H1 (cell line): ENCODE results near the gene OR2J1. TPM values are rescaled to one million over a fixed set of nuclear protein-coding genes. Genes with fewer than 3 reads are reported as not detected.

Experiments
- CTCF ChIA-PET: fragments of 300-600 bp; sonication (Branson Sonifier 250); formaldehyde crosslinking; loops from one replicate; lab custom pipeline; 2021; ENCODE audit not compliant: partially characterized antibody; lab: Charles Lee
- POLR2A ChIA-PET: fragments of 300-600 bp; sonication (Branson Sonifier 250); formaldehyde crosslinking; loops from one replicate; lab custom pipeline; 2021; ENCODE audit warnings: inconsistent platforms; ENCODE audit not compliant: partially characterized antibody; lab: Charles Lee
- DNase-seq, 2 experiments: peaks; one replicate each; pipeline versions ENCODE4 v3.0.0 to v3.0.0-alpha.2; 2010 to 2022; ENCODE audit warnings: low spot score in 2 of 2, low read depth in 1 of 2, mixed read lengths in 1 of 2
- FAIRE-seq: peaks from 2 replicates; lab custom pipeline; 2011; peaks lifted over from hg19 to GRCh38; lab: Jason Lieb, UNC
- H2AFZ ChIP-seq: 2 replicates; pipeline ENCODE4 v1.8.1; 2012; ENCODE audit warnings: low read length, inconsistent platforms
- H2AK5ac ChIP-seq: 2 replicates; pipeline ENCODE4 v1.6.1; 2013; ENCODE audit warnings: low read depth, low read length
- H2BK120ac ChIP-seq: replicated peaks from 2 replicates; pipeline ENCODE3; 2013; ENCODE audit warnings: low read depth, low read length, inconsistent platforms
- H2BK12ac ChIP-seq: 2 replicates; pipeline ENCODE4 v1.6.1; 2013; ENCODE audit warnings: low read depth, low read length
- H2BK15ac ChIP-seq: 2 replicates; pipeline ENCODE4 v1.6.1; 2013; ENCODE audit warnings: low read length
- H2BK20ac ChIP-seq: 2 replicates; pipeline ENCODE4 v1.6.1; 2013; ENCODE audit warnings: low read length
- H2BK5ac ChIP-seq: 2 replicates; pipeline ENCODE4 v1.6.1; 2013; ENCODE audit warnings: low read depth, low read length
- H3K14ac ChIP-seq: 2 replicates; pipeline ENCODE4 v1.6.1; 2013; ENCODE audit warnings: inconsistent platforms; ENCODE audit not compliant: insufficient read length
- H3K18ac ChIP-seq: 2 replicates; pipeline ENCODE4 v1.6.1; 2013; ENCODE audit warnings: low read length; ENCODE audit errors: extremely low read depth
- H3K23ac ChIP-seq: 2 replicates; pipeline ENCODE4 v1.6.1; 2013; ENCODE audit warnings: inconsistent platforms; ENCODE audit not compliant: insufficient read length
- H3K23me2 ChIP-seq: 2 replicates; pipeline ENCODE4 v1.6.1; 2013; ENCODE audit warnings: low read depth, low read length
- H3K27ac ChIP-seq: 2 replicates; pipeline ENCODE4 v1.6.1; 2011; ENCODE audit warnings: low read depth, low read length, inconsistent platforms
- H3K27me3 ChIP-seq, 4 experiments: replicated peaks in 1 of 4; 1 replicate in 1 of 4; 2 replicates in 3 of 4; pipeline versions ENCODE4 v1.6.1 to v1.8.1; 2011 to 2013; ENCODE audit warnings: low read length in 3 of 4, mild to moderate bottlenecking in 3 of 4, inconsistent platforms in 2 of 4, mixed read lengths in 2 of 4, moderate library complexity in 1 of 4; ENCODE audit not compliant: control insufficient read depth in 3 of 4, insufficient read depth in 3 of 4; ENCODE audit errors: extremely low read depth in 1 of 4
- H3K36me3 ChIP-seq, 4 experiments: 2 replicates each; pipeline versions ENCODE4 v1.6.1 to v1.8.1; 2011 to 2013; ENCODE audit warnings: mild to moderate bottlenecking in 4 of 4, low read length in 3 of 4, moderate library complexity in 2 of 4, control low read depth in 1 of 4, inconsistent platforms in 1 of 4; ENCODE audit not compliant: insufficient read depth in 4 of 4, control insufficient read depth in 2 of 4
- H3K4ac ChIP-seq: replicated peaks from 2 replicates; pipeline ENCODE3; 2013; ENCODE audit warnings: low read length, low read depth, mixed read lengths, inconsistent platforms; ENCODE audit not compliant: insufficient read length
- H3K4me1 ChIP-seq, 4 experiments: replicated peaks in 1 of 4; 1 replicate in 1 of 4; 2 replicates in 3 of 4; pipeline versions ENCODE4 v1.6.1 to v1.8.1; 2011 to 2013; ENCODE audit warnings: low read length in 3 of 4, inconsistent platforms in 2 of 4, mixed read lengths in 1 of 4; ENCODE audit not compliant: insufficient read depth in 4 of 4, control insufficient read depth in 3 of 4
- H3K4me2 ChIP-seq, 2 experiments: 2 replicates each; pipeline versions ENCODE4 v1.6.1 to v1.8.1; 2011 to 2013; ENCODE audit warnings: low read depth in 2 of 2, low read length in 2 of 2, control low read depth in 1 of 2, inconsistent platforms in 1 of 2, mild to moderate bottlenecking in 1 of 2; ENCODE audit not compliant: insufficient read depth in 1 of 2
- H3K4me3 ChIP-seq, 4 experiments: fragments of 200-600, 300-600 bp in 1 of 4; sonication (generic), shearing (Covaris generic), sonication (Bioruptor Twin) in 1 of 4; 2 replicates each; pipeline versions ENCODE4 v1.5.1 to v1.8.1; 2011 to 2016; ENCODE audit warnings: low read length in 4 of 4, low read depth in 3 of 4, control low read depth in 2 of 4, inconsistent platforms in 2 of 4, mild to moderate bottlenecking in 2 of 4, mixed read lengths in 1 of 4, moderate library complexity in 1 of 4; ENCODE audit not compliant: insufficient read depth in 2 of 4; ENCODE audit errors: extremely low read depth in 1 of 4
- H3K56ac ChIP-seq: replicated peaks from 2 replicates; pipeline ENCODE3; 2013; ENCODE audit warnings: low read depth, mild to moderate bottlenecking, mixed read lengths, low read length, inconsistent platforms; ENCODE audit not compliant: insufficient read length
- H3K79me1 ChIP-seq: 2 replicates; pipeline ENCODE4 v1.6.1; 2013; ENCODE audit warnings: low read depth, low read length, control low read depth
- H3K79me2 ChIP-seq, 2 experiments: 2 replicates each; pipeline versions ENCODE4 v1.6.1 to v1.8.1; 2012 to 2013; ENCODE audit warnings: low read length in 2 of 2, mild to moderate bottlenecking in 2 of 2, inconsistent platforms in 1 of 2; ENCODE audit not compliant: insufficient read depth in 2 of 2, control insufficient read depth in 1 of 2
- H3K9ac ChIP-seq, 4 experiments: replicated peaks in 1 of 4; 1 replicate in 1 of 4; 2 replicates in 3 of 4; pipeline versions ENCODE4 v1.6.1 to v1.8.1; 2011 to 2013; ENCODE audit warnings: low read depth in 3 of 4, low read length in 3 of 4, control low read depth in 2 of 4, mild to moderate bottlenecking in 2 of 4, moderate library complexity in 2 of 4, inconsistent platforms in 1 of 4; ENCODE audit errors: extremely low read depth in 1 of 4
- H3K9me3 ChIP-seq, 2 experiments: 2 replicates each; pipeline versions ENCODE4 v1.6.1 to v1.8.1; 2012 to 2013; ENCODE audit warnings: mild to moderate bottlenecking in 2 of 2, moderate library complexity in 2 of 2, control low read depth in 1 of 2, inconsistent platforms in 1 of 2, low read depth in 1 of 2, low read length in 1 of 2, mixed read lengths in 1 of 2; ENCODE audit not compliant: insufficient read depth in 2 of 2
- H4K20me1 ChIP-seq, 2 experiments: replicated peaks in 1 of 2; 2 replicates each; pipeline versions ENCODE3 to v1.8.1; 2011 to 2013; ENCODE audit warnings: inconsistent platforms in 2 of 2, low read length in 2 of 2, mild to moderate bottlenecking in 1 of 2; ENCODE audit not compliant: insufficient read depth in 2 of 2, control insufficient read depth in 1 of 2
- H4K5ac ChIP-seq: 2 replicates; pipeline ENCODE4 v1.6.1; 2013; ENCODE audit warnings: low read length, low read depth, mixed read lengths, inconsistent platforms; ENCODE audit not compliant: insufficient read length
- H4K8ac ChIP-seq: 2 replicates; pipeline ENCODE4 v1.8.0; 2013; ENCODE audit warnings: mild to moderate bottlenecking, moderate library complexity, low read length, inconsistent platforms; ENCODE audit not compliant: insufficient read depth; ENCODE audit errors: extremely low read depth
- H4K91ac ChIP-seq: replicated peaks from 2 replicates; pipeline ENCODE3; 2013; ENCODE audit warnings: low read length, mixed read lengths, inconsistent platforms; ENCODE audit not compliant: insufficient read length
- CBX5 ChIP-seq: fragments of 300-800, 300-1000 bp; sonication (generic); IDR thresholded peaks from 2 replicates; pipeline ENCODE4 v1.7.1; 2016; ENCODE audit warnings: antibody characterized with exemption, low read length, low read depth
- EZH2 ChIP-seq: fragments of 200-600 bp; sonication (generic); IDR thresholded peaks from 2 replicates; pipeline ENCODE4 v1.7.1; 2012; ENCODE audit warnings: low read depth, mild to moderate bottlenecking, moderate library complexity, low read length, inconsistent platforms; ENCODE audit not compliant: severe bottlenecking
- KDM5A ChIP-seq: fragments of 200-600 bp; IDR thresholded peaks from 2 replicates; pipeline ENCODE4 v1.7.1; 2012; ENCODE audit warnings: mild to moderate bottlenecking, low read length, inconsistent platforms, mixed read lengths
- SIX5 ChIP-seq: IDR thresholded peaks from 2 replicates; pipeline ENCODE4 v1.6.1; 2011; ENCODE audit warnings: mild to moderate bottlenecking, low read depth, low read length
- SP1 ChIP-seq: IDR thresholded peaks from 2 replicates; pipeline ENCODE4 v1.6.1; 2011; ENCODE audit warnings: low read depth, low read length
- WGBS, 2 experiments: shearing (Covaris generic) in 1 of 2; methylation state at CpG; one replicate each; pipeline versions ENCODE4 v1.1.6 to v1.1.7; 2013 to 2015; ENCODE audit warnings: low lambda C conversion rate in 2 of 2, mixed read lengths in 2 of 2, inconsistent platforms in 1 of 2, low coverage in 1 of 2, missing lambda C conversion rate in 1 of 2; ENCODE audit not compliant: insufficient replicate concordance in 2 of 2, insufficient coverage in 1 of 2, insufficient read length in 1 of 2; ENCODE audit errors: extremely low coverage in 1 of 2, missing lambda C conversion rate in 1 of 2; 5-methylcytosine and 5-hydroxymethylcytosine counted together
- polyA plus RNA-seq, 7 experiments: library from polyadenylated mRNA; depleted of rRNA in 3 of 7; stranded (reverse) in 5 of 7; unstranded in 2 of 7; fragments of >200 nt in 5 of 7; fragments of 200-250 nt in 2 of 7; gene quantifications; 1 replicate in 5 of 7; 2 replicates in 1 of 7; 4 replicates in 1 of 7; pipeline versions ENCODE4 v1.2.1 to v1.2.3, GENCODE V29; 2011 to 2013; ENCODE audit warnings: missing spikeins in 2 of 7, mixed read lengths in 2 of 7
- total RNA-seq: library from RNA; stranded (reverse); fragmentation: NEBNext Ultra II Directional; extraction: Animal tissue kit (Norgen Biotek cat#: 25700); gene quantifications from 2 replicates; pipeline ENCODE4 v1.2.1, GENCODE V29; 2021

OR2J1 gene
- total and polyA plus RNA-seq, 2 of the 8 experiments (the other 6 are each of a cell fraction or from before 2014, with no cell fraction given) = not detected

GRCh38 chr6:29097803-29098202 lies 1.5 kb upstream of the OR2J1 start:
- H3K27ac ChIP-seq = no peak overlapping the region
- no peak overlapping the region for H2BK15ac ChIP-seq

More at GRCh38 chr6:29097803-29098202, 1.5 kb upstream of the OR2J1 start:
- Histone ChIP-seq H3K14ac (no peak overlapping the region), H4K91ac (no peak overlapping the region), H3K4ac (no peak overlapping the region), H3K23me2 (no peaks in the 10 kb centered on the region), H4K20me1 (no peaks in the 10 kb centered on the region), H2BK120ac (no peak overlapping the region), H2AFZ (no peak overlapping the region), H3K27me3 (no peaks in the 10 kb centered on the region), H3K79me2 (no peaks in the 10 kb centered on the region), H3K4me1 (no peaks in the 10 kb centered on the region), H2BK5ac (no peak overlapping the region), H4K8ac (no peak overlapping the region), H3K18ac (no peak overlapping the region), H3K4me3 (no peak overlapping the region)
- CTCF ChIA-PET = no interaction called here
- POLR2A ChIA-PET = no interaction called here
- no peak for TF ChIP-seq CBX5
- no peak for TF ChIP-seq SP1
- no peak for TF ChIP-seq KDM5A
- no peak for TF ChIP-seq EZH2
- TF ChIP-seq SIX5 = no peak
- TF ChIP-seq, all 59 proteins: peak for 0
- Histone ChIP-seq H2BK20ac (no peak overlapping the region), H2AK5ac (no peak overlapping the region), H3K36me3 (no peaks in the 10 kb centered on the region), H3K4me2 (no peak overlapping the region), H4K5ac (no peak overlapping the region), H3K9ac (no peak overlapping the region), H2BK12ac (no peak overlapping the region), H3K23ac (no peak overlapping the region), H3K56ac (no peak overlapping the region), H3K9me3 (no peaks in the 10 kb centered on the region), H3K79me1 (no peaks in the 10 kb centered on the region)
- FAIRE-seq (no peak), DNase-seq (no peak)
- 83% methylated on average over 1 of the region's 1 CpG; no CpG with 5 or more reads in 1 of the 2 experiments for WGBS, 2 experiments
